ENCODE data around the gene TRIO.

DNA sequence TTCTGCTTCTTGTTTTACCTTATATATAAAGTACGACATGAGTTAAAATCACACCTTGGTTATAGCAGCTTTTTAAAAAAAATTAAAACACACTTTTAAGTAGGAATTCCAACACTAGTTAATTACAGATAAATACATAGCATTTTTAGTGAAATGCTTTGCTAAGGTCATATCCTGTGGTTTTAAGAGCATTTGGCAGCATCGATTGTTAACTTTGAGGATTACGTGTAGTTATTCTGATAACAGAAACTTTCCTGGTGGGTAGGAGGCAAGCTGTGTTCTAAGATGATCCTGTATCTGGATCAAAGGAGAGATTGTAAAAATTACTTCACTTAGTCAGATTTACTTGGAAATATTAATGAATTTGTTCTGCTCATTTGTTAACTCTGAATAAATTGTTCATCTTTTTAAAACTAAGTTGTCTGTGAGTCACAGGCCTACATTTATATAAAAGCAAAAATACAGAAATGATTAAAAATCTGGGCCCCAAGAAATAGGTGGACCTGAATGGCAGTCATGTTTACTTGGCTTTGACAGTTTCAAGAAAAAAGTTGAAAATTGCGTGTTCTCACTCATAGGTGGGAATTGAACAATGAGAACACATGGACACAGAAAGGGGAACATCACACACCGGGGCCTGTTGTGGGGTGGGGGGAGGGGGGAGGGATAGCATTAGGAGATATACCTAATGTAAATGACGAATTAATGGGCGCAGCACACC, 58.3 kb downstream of the TRIO start:
- TF ChIP-seq, protein P1, sequence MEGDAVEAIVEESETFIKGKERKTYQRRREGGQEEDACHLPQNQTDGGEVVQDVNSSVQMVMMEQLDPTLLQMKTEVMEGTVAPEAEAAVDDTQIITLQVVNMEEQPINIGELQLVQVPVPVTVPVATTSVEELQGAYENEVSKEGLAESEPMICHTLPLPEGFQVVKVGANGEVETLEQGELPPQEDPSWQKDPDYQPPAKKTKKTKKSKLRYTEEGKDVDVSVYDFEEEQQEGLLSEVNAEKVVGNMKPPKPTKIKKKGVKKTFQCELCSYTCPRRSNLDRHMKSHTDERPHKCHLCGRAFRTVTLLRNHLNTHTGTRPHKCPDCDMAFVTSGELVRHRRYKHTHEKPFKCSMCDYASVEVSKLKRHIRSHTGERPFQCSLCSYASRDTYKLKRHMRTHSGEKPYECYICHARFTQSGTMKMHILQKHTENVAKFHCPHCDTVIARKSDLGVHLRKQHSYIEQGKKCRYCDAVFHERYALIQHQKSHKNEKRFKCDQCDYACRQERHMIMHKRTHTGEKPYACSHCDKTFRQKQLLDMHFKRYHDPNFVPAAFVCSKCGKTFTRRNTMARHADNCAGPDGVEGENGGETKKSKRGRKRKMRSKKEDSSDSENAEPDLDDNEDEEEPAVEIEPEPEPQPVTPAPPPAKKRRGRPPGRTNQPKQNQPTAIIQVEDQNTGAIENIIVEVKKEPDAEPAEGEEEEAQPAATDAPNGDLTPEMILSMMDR (conservative IDR thresholded peaks at IDR 0.05; ENCODE audit: low read depth, low read length), result no peak
- no peak for TF ChIP-seq EZH2phosphoT487 (IDR thresholded peaks at IDR 0.05; ENCODE audit: borderline replicate concordance, low read length)
